ENCODE measurements around the gene PHF20. TPM values are rescaled to one million over a fixed set of nuclear protein-coding genes. Genes with fewer than 3 reads are reported as not detected.
"Not testable (repeated sequence)": the region's sequence is repeated elsewhere in the genome, so short reads cannot be mapped to it uniquely, and the experiment has no call there.

PHF20 gene
- total RNA-seq, 1 donor from 2014 or later: 53.8 TPM

GRCh38 chr20:35992713-35993335, 221.0 kb downstream of the PHF20 start:
- H3K9me3 Mint-ChIP-seq: no peaks in the 10 kb centered on the region
- no peak overlapping the region for H3K27ac Mint-ChIP-seq
- no peaks in the 10 kb centered on the region for H3K36me3 Mint-ChIP-seq (ENCODE audit: low read depth)
- DNase-seq: peak; percentile 86
- peaks cover 20% of the 10 kb centered on the region for H3K27me3 Mint-ChIP-seq
- H3K4me3 Mint-ChIP-seq: no peak overlapping the region
- peaks cover 2% of the 10 kb centered on the region for H3K4me1 Mint-ChIP-seq
- intact Hi-C loops (cut with micrococcal nuclease): no loop called here

- Mint-ChIP-seq H3K9me3 (no peaks in the 10 kb centered on the region), H3K4me3 (no peak overlapping the region), H3K36me3 (ENCODE audit: low read depth) (no peaks in the 10 kb centered on the region), H3K27me3 (peaks cover 13% of the 10 kb centered on the region), H3K4me1 (peaks cover 2% of the 10 kb centered on the region), H3K27ac (no peak overlapping the region)
- intact Hi-C loops (cut with micrococcal nuclease): loop anchor here (1.0 kb wide), 3 partner anchors 143 to 444 kb away; no protein-coding TSS in a partner anchor
- DNase-seq: peak; percentile 90
Measured at GRCh38 chr20:35994994-35995453, 223.2 kb downstream of the PHF20 start.

GRCh38 chr20:35996492-35996891, 224.7 kb downstream of the PHF20 start:
- intact Hi-C loops (cut with micrococcal nuclease); H3K27ac Mint-ChIP-seq; H3K4me1 Mint-ChIP-seq; H3K27me3 Mint-ChIP-seq; DNase-seq; H3K36me3 Mint-ChIP-seq (ENCODE audit: low read depth); H3K4me3 Mint-ChIP-seq; H3K9me3 Mint-ChIP-seq: not testable (repeated sequence)

Other genes with a start within 250 kb of the PHF20 start
- not detected in 2 replicates for gene C20orf173, start 242.4 kb upstream of the PHF20 start, total RNA-seq
- gene ERGIC3, start 229.9 kb upstream of the PHF20 start, total RNA-seq: 123 and 136 TPM in 2 replicates
- 3.5 and 5.2 TPM in 2 replicates for gene SPAG4, start 156.2 kb upstream of the PHF20 start, total RNA-seq
- gene CPNE1, start 107.1 kb upstream of the PHF20 start, total RNA-seq: 317 and 318 TPM in 2 replicates
- 148 and 151 TPM in 2 replicates for gene RBM12, start 107.1 kb upstream of the PHF20 start, total RNA-seq
- gene NFS1, start 72.7 kb upstream of the PHF20 start, total RNA-seq: 41.3 and 42.8 TPM in 2 replicates
- 82.3 and 94.9 TPM in 2 replicates for gene ROMO1, start 72.6 kb upstream of the PHF20 start, total RNA-seq
- 352 and 354 TPM in 2 replicates for gene RBM39, start 29.8 kb upstream of the PHF20 start, total RNA-seq
- 35.1 and 38.1 TPM in 2 replicates for gene SCAND1, start 182.5 kb downstream of the PHF20 start, total RNA-seq
- 3.1 and 3.8 TPM in 2 replicates for gene CNBD2, start 196.6 kb downstream of the PHF20 start, total RNA-seq

Measured in activated CD4-positive, alpha-beta T cell treated with anti-CD3 and anti-CD28 coated beads, Interleukin-2, amount 10 ng/mL, durations not matched to agents 24 days and 14 days (primary cell).